ENCODE results near the gene OSBPL3.

DNA sequence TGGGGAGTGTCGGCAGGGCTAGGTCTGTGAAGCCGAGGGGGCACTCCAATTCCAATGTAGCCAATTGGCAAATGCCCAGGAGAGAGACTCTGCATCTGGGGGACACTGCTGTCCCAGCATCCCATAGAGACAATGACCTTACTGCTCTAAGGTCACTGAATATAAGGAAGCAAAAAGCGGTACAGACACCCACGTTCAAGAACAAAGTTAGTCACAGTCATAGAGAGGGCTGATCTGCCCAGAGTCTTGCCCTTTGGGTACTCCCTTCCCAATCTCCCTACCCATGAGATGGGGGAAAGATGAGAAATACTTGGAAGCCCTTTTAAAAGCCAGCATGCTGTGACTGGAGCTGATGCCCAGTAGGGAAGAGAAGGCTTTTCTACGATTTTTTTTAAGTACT is 146.4 kb downstream of the OSBPL3 start:
- no peak for TF ChIP-seq POLR2AphosphoS5 (IDR thresholded peaks at IDR 0.05; ENCODE audit: low read depth, low read length)
- no peak for TF ChIP-seq RCOR1 (IDR thresholded peaks at IDR 0.05; ENCODE audit: low read length)
- TF ChIP-seq NRF1 (IDR thresholded peaks at IDR 0.05; ENCODE audit: low read depth, low read length), result no peak
- TF ChIP-seq, protein P1, sequence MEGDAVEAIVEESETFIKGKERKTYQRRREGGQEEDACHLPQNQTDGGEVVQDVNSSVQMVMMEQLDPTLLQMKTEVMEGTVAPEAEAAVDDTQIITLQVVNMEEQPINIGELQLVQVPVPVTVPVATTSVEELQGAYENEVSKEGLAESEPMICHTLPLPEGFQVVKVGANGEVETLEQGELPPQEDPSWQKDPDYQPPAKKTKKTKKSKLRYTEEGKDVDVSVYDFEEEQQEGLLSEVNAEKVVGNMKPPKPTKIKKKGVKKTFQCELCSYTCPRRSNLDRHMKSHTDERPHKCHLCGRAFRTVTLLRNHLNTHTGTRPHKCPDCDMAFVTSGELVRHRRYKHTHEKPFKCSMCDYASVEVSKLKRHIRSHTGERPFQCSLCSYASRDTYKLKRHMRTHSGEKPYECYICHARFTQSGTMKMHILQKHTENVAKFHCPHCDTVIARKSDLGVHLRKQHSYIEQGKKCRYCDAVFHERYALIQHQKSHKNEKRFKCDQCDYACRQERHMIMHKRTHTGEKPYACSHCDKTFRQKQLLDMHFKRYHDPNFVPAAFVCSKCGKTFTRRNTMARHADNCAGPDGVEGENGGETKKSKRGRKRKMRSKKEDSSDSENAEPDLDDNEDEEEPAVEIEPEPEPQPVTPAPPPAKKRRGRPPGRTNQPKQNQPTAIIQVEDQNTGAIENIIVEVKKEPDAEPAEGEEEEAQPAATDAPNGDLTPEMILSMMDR (IDR thresholded peaks at IDR 0.05), result no peak
- no peak for TF ChIP-seq NFIC (IDR thresholded peaks at IDR 0.05; ENCODE audit: borderline replicate concordance)
- TF ChIP-seq EZH2phosphoT487 (IDR thresholded peaks at IDR 0.05; ENCODE audit: borderline replicate concordance, low read depth), result no peak
- TF ChIP-seq TAF1 (IDR thresholded peaks at IDR 0.05; ENCODE audit: borderline replicate concordance, low read depth, low read length), result no peak
- no peak for TF ChIP-seq YY1 (IDR thresholded peaks at IDR 0.05; ENCODE audit: low read depth)

All from SK-N-SH (cell line).